HG02852 (cell line): ENCODE results near the gene DEFB121.
"Not testable (repeated sequence)": the region's sequence is repeated elsewhere in the genome, so short reads cannot be mapped to it uniquely, and the experiment has no call there.

Experiments used
- ATAC-seq: cut with Tn5 transposase; IDR thresholded peaks from one replicate; pipeline ENCODE4 v1.9.1; 2021; ENCODE audit warnings: mild to moderate bottlenecking, moderate library complexity; ENCODE audit not compliant: unreplicated experiment

The DEFB121 gene

GRCh38 chr20:31406115-31406514 lies at the start of gene DEFB121:
TSS of gene DEFB121 (minus strand) at chr20:31406215. CDS start at chr20:31406152, 63 bp downstream.
- no peak for ATAC-seq

DNA sequence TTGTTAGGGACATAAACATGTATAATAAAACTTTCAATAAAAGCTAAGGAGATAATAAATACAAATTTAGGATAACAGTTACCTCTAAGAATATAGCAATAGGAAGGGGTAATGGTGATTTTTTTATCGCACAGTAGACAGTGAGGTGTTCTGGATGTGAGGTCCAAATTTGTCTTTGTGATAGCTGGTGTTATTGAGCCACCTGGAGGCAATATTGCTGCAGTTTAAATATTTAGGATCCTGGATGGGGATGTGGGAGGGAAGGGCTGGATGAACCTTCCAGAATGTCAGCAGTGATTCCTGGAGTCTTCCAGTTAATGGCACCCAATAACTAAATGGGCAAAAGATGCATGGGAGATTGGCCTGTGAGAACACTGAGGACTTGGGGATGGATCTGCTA lies 48.3 kb upstream of the DEFB121 start:
- ATAC-seq, result no peak

DNA sequence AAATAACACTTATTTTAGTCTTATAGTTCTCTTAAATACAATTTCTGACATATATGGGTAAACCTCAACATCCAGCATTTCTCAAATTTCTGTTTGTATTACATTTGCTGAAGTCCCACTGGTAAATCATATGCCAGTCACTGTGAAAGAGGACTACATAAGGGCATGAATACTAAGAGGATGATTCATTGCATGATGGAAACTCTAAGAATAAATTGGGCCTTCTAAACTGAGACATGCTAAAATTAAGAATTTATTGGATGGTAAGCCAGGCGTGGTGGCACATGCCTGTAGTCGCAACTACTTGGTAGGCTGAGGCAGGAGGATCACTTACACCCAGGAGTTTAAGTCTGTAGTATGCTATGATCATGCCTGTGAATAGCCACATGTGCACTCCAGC lies 46.6 kb upstream of the DEFB121 start:
- ATAC-seq, result no peak

GRCh38 chr20:31449511-31450414 lies 43.7 kb upstream of the DEFB121 start:
- ATAC-seq, result no peak

DNA sequence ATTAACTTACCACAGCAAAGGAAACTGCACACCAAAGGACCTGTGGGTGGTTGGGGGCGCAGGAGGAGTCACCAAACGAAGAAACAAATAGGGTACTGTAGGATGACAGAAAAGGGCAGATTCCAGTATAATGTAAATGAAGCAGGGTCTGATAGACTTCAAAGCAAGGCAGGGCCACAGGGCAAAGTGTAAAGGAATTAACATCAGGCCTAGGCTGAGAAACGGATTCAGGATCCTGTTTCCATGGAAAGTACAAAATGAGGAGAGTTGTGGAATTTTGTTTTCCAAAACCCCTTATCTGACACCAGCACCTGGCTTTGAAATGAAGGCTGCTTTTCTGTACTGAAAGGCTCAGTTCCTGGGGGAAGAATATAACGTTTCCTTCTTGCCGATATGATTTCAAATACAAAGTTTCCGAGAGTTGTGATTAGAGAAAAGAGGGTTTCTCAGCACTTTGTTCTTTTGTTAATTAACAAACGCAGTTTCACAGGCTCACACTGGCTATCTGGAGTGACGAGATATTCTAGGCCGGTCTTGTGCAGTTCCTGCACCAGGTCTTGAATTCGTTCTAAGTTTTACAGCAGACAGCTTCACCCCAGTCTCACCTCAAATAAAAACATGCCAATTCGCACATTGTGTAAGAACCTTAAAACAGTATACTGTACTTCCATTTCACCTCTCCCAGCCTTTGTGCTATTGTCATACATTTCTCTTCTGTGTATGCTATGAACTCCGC lies 40.2 kb upstream of the DEFB121 start:
- ATAC-seq, result no peak

- ATAC-seq, result no peak
These were observed 34.1 kb upstream of the DEFB121 start, which contains the start of gene DEFB123 for GRCh38 chr20:31440012-31440659. TSS of gene DEFB123 (plus strand) at chr20:31440632. CDS start at chr20:31440699, 67 bp downstream.

DNA sequence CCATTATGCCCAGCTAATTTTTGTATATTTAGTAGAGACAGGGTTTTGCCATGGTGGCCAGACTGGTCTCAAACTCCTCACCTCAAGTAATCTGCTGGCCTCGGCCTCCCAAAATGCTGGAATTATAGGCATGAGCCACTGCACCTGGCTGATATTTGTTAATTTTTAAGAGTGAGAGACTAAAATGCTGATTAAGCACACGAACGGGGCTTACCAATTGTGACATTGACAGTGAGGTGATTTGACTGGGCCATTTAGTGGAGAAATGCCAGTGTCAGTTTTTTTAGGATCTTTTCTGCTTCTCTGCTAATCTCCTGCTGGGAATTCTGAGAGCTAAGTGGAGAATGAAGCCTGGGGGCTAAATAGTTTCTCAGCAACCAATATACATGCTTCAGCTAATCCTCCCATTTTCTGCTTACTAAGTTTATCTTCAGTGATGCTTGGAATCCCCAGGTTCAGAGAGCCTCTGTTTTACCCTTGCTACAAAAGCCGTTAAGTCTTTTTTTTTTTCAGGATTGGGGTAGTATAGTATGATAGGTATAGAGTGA lies 24.6 kb upstream of the DEFB121 start:
- no peak for ATAC-seq

GRCh38 chr20:31427576-31427975 lies 21.6 kb upstream of the DEFB121 start:
- ATAC-seq, result not testable (repeated sequence)

DNA sequence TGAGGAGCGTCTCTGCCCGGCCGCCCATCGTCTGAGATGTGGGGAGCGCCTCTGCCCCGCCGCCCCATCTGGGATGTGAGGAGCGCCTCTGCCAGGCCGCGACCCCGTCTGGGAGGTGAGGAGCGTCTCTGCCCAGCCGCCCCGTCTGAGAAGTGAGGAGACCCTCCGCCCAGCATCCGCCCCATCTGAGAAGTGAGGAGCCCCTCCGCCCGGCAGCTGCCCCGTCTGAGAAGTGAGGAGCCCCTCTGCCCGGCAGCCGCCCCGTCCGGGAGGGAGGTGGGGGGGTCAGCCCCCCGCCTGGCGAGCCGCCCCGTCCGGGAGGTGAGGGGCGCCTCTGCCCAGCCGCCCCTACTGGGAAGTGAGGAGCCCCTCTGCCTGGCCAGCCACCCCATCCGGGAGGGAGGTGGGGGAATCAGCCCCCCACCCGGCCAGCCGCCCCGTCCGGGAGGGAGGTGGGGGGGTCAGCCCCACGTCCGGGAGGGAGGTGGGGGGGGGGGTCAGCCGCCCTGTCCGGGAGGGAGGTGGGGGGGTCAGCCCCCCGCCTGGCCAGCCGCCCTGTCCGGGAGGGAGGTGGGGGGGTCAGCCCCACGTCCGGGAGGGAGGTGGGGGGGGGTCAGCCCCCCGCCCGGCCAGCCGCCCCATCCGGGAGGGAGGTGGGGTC lies 21.0 kb upstream of the DEFB121 start:
- ATAC-seq, result not testable (repeated sequence)

DNA sequence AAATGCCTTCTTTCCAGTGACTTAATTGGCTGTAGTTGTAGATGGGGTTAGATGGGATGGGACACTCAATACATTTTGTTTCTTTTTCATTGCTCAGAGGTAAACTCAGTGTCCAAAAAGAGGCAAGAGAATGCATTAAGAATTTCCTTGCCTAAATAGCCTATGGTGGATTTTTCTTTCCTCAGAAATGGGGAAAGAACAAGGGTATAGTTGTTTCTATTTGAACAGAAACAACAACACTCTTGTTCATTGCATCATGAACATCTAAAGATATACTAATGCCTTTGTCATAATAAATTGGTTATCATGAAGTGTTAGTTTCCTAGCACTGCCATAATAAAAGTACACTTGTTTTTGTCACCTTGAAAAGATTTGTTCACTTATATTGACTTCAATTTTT lies 19.8 kb upstream of the DEFB121 start:
- no peak for ATAC-seq

DNA sequence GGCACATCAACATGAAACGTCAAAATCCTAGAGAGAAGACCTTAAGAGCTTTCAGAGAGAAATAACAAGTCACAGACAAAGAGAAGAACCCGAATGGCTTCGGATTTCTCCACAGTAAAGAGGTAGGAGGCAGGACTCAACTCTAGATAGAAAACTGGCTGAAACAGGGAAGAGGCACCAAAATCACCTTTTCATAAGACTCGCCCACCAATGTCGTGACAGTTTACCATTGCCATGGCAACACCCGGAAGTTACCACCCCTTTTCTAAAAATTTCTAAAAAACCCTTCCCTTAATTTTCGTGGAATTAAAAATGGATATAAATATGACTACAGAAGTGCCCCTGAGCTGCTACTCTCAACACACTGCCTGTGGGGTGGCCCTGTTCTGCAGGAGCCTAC lies 12.3 kb upstream of the DEFB121 start:
- ATAC-seq, result no peak

- ATAC-seq, result no peak
These were observed 9.6 kb upstream of the DEFB121 start for GRCh38 chr20:31415653-31416052.

- ATAC-seq, result no peak
These were observed 8.4 kb upstream of the DEFB121 start for GRCh38 chr20:31414381-31414780.

- ATAC-seq, result no peak
These were observed 4.0 kb upstream of the DEFB121 start for GRCh38 chr20:31410011-31410410.

- no peak for ATAC-seq
These were observed 2.1 kb downstream of the DEFB121 start for GRCh38 chr20:31403886-31404285.

GRCh38 chr20:31394900-31395299 lies 11.1 kb downstream of the DEFB121 start:
- no peak for ATAC-seq

DNA sequence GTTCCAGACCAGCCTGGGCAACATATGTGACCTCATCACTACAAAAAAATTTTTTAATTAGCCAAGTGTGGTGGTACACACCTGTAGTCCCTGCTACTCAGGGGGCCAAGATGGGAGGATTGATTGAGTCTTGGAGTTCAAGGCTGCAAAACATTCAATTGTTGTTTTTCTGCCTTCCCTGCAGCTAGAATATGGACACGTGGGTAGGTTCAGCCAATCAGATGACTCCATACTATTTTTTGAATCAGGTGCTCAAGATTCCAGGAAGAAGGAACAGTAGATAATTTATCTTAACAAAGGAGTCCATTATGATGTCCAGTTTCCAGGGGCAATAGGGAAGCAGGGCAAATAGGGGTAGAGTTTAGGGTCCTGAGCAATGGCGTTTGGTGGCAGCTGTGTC lies 13.2 kb downstream of the DEFB121 start:
- no peak for ATAC-seq

- ATAC-seq, result no peak
These were observed 15.5 kb downstream of the DEFB121 start, which contains the start of gene DEFB119 for GRCh38 chr20:31390490-31390889. TSS of gene DEFB119 (minus strand) at chr20:31390590. CDS start at chr20:31390483, 107 bp downstream.

DNA sequence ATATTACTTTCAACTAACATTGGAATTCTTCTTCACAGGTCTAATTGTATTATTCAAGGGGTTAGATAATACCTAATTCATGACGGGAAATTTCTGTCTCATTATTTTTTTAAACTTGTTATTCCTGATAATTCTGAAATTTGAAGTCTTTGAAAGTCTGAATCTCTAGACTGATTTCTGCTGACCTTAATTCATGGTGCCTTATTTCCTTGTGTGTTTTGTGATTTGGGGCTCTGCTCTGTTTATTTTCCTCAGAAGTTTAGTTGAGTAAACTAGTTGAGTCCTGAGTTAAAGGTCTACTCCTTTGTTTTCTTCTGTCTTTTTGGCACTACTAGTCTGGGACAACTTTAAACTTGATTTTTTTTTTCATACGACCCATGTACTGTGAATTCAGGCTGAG lies 31.7 kb downstream of the DEFB121 start:
- no peak for ATAC-seq

- no peak for ATAC-seq
These were observed 37.7 kb downstream of the DEFB121 start, which contains the start of gene DEFB118 for GRCh38 chr20:31368301-31368700. TSS of gene DEFB118 (plus strand) at chr20:31368601. CDS start at chr20:31368651, 50 bp downstream.
